OCI-M2 (cell line): Measurements from ENCODE around the gene SREK1IP1.
"Not testable (repeated sequence)": the region's sequence is repeated elsewhere in the genome, so short reads cannot be mapped to it uniquely, and the experiment has no call there.

Experiments
- DNase-seq: peaks from one replicate; lab custom pipeline; 2025; ENCODE audit not compliant: unreplicated experiment; lab: John Stamatoyannopoulos, UW

Gene SREK1IP1

GRCh38 chr5:64765804-64766504, 2.5 kb downstream of the SREK1IP1 start:
- no peak for DNase-seq

- no peak for DNase-seq
These were observed 4.5 kb downstream of the SREK1IP1 start for GRCh38 chr5:64763948-64764503.

- DNase-seq: no peak
These were observed 8.4 kb downstream of the SREK1IP1 start for GRCh38 chr5:64759960-64760660.

- DNase-seq: no peak
These were observed 9.6 kb downstream of the SREK1IP1 start for GRCh38 chr5:64758901-64759300.

GRCh38 chr5:64754066-64754465, 14.4 kb downstream of the SREK1IP1 start:
- no peak for DNase-seq

- DNase-seq: no peak
These were observed 19.1 kb downstream of the SREK1IP1 start for GRCh38 chr5:64749385-64749784.

GRCh38 chr5:64746446-64746845, 22.0 kb downstream of the SREK1IP1 start:
- DNase-seq: no peak

GRCh38 chr5:64744914-64745313, 23.6 kb downstream of the SREK1IP1 start:
- no peak for DNase-seq

GRCh38 chr5:64742821-64743220, 25.7 kb downstream of the SREK1IP1 start:
- DNase-seq: no peak

GRCh38 chr5:64742411-64742810, 26.1 kb downstream of the SREK1IP1 start:
- DNase-seq: no peak

- DNase-seq: no peak
These were observed 41.3 kb downstream of the SREK1IP1 start for GRCh38 chr5:64727150-64727549.

GRCh38 chr5:64722588-64722987, 45.9 kb downstream of the SREK1IP1 start:
- no peak for DNase-seq

GRCh38 chr5:64714495-64714894, 54.0 kb downstream of the SREK1IP1 start:
- not testable (repeated sequence) for DNase-seq

GRCh38 chr5:64707191-64707590, 61.3 kb downstream of the SREK1IP1 start:
- no peak for DNase-seq

- DNase-seq: not testable (repeated sequence)
These were observed 62.4 kb downstream of the SREK1IP1 start for GRCh38 chr5:64706074-64706473.

GRCh38 chr5:64700765-64701164, 67.7 kb downstream of the SREK1IP1 start:
- no peak for DNase-seq

- not testable (repeated sequence) for DNase-seq
These were observed 72.1 kb downstream of the SREK1IP1 start for GRCh38 chr5:64696414-64696813.

- DNase-seq: no peak
These were observed 74.9 kb downstream of the SREK1IP1 start for GRCh38 chr5:64693636-64694035.

- no peak for DNase-seq
These were observed 77.2 kb downstream of the SREK1IP1 start for GRCh38 chr5:64691291-64691690.

- DNase-seq: no peak
These were observed 77.9 kb downstream of the SREK1IP1 start, which contains the start of gene SHISAL2B for GRCh38 chr5:64690417-64691151. Gene SHISAL2B (plus strand): TSS chr5:64690503. CDS start chr5:64690624, 121 bp downstream.

- DNase-seq: no peak
These were observed 78.4 kb downstream of the SREK1IP1 start for GRCh38 chr5:64690104-64690416.

GRCh38 chr5:64688965-64689364, 79.5 kb downstream of the SREK1IP1 start:
- DNase-seq: no peak
